Glomerular visceral epithelial cell (primary cell): ENCODE data around the gene ACADSB.

Source experiments
- DNase-seq: peaks from one replicate; pipeline ENCODE4 v3.0.0-alpha.2; 2016; ENCODE audit errors: extremely low spot score

The ACADSB gene

DNA sequence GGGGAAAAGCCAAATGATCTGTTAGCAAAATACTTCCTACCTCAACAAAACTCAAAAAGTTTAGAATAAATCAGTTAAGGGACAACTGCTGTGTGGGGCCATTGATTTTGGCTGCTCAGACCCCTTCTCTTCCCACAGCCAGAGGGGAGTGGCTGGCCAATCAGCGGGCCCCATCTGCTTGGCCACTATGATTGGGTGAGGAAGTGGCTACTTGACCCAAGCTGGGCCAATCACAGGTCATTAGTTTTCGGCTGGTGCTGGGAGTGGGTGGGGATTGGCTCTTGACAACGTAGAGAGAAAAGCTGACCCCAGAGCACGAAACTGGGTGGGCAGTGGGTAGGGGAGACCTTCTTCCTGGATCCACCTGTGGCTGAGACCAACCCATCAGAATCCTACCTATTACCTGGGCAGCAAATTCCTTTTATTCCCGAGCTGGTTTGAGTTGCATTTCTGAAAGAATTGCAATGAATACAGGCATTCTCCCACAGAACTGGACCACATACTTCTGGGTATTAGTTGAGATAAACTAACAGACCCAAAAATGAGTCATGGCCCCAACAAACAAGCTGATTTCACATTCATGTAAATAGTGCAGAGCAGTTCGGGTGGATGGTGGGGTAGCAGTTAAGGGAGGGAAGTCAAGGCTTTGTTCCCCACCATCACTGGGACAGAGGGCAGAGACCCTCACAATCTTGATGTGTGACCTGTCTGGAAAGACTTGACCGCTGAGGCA lies 91.4 kb downstream of the ACADSB start:
- no peak for DNase-seq

DNA sequence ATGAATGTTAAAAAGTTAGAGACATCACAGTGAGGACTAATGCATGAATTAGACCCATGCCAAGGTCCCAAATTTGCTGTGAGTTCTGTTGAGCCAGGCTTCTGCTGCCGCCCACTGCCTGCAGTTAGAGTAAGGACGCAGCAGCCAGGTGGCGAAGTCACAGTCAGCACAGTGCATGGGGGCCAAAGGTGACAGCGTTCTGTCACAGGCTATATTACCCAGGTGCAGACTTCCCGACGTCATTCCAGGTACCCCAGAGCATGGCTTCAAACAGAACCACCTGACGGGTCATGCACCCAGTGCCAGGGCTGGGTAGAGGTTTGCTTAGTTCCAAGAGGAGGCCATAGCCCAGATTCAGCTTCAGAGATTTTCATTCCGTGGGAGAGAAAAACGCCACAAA lies 93.1 kb downstream of the ACADSB start:
- no peak for DNase-seq

DNA sequence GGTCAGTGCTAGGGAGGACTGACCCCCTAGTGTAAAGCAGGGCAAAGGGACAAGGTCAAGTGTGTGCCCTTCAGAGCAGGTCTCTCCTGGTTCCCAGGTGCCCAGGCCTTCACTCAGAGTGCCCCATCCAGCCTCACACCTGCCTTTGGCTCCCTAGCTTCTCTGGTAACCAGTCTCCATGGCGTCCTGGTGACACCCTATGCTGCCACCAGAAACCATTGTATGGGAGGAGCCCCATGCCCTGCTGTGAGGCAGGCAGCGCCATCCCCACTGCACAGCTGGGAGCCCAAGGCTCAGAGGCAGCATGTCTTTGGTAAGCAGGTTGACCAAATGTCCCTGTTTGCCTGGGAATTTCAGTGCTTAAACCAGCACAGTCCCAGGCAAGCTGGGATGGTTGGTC lies 93.9 kb downstream of the ACADSB start:
- no peak for DNase-seq

DNA sequence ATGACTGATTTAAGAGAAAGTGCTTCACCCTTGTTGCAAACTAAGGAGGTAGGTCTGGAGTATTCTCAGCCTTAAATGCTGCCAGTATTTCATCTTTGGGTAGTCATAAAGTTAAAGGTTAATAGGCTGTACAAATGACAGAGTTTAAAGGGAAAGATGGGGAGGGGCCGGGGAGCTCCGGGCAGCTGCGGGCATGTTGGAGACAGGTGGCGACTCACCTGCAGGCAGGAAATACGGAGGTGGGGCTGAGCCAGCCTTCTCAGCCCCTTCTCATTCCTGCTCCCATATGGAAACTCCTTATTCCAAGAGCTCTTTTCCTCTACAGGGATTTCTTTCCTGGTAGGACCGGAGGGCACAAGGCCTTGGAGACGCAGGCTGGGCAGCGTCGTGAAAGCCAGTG lies 95.1 kb downstream of the ACADSB start:
- no peak for DNase-seq
